Fibroblast of lung (primary cell): ENCODE data around the gene VAV2. TPM values are rescaled to one million over a fixed set of nuclear protein-coding genes. Genes with fewer than 3 reads are reported as not detected.

Experiments used
- DNase-seq, 2 donors: peaks; one replicate each; pipeline versions ENCODE4 v3.0.0 to v3.0.0-alpha.2; 2010; ENCODE audit warnings: low read depth in 2 of 2
- H2AFZ ChIP-seq: 2 replicates; pipeline ENCODE4 v1.5.1; 2012; ENCODE audit warnings: low read length, control low read depth, inconsistent platforms
- H3K27ac ChIP-seq: 2 replicates; pipeline ENCODE4 v1.5.1; 2011; ENCODE audit warnings: low read length, control low read depth; ENCODE audit not compliant: insufficient read depth
- H3K27me3 ChIP-seq: 2 replicates; pipeline ENCODE4 v1.5.1; 2011; ENCODE audit warnings: mild to moderate bottlenecking, low read length; ENCODE audit not compliant: control insufficient read depth, insufficient read depth
- H3K36me3 ChIP-seq: 2 replicates; pipeline ENCODE4 v1.5.1; 2011; ENCODE audit warnings: low read length; ENCODE audit not compliant: control insufficient read depth, insufficient read depth
- H3K4me1 ChIP-seq: 2 replicates; pipeline ENCODE4 v1.5.1; 2011; ENCODE audit warnings: low read length; ENCODE audit not compliant: control insufficient read depth, insufficient read depth; ENCODE audit errors: extremely low read depth
- H3K4me2 ChIP-seq: 2 replicates; pipeline ENCODE4 v1.5.1; 2011; ENCODE audit warnings: low read length, control low read depth; ENCODE audit not compliant: insufficient read depth; ENCODE audit errors: extremely low read depth
- H3K4me3 ChIP-seq, 4 experiments: fragments of 200-600 bp in 1 of 4; sonication (generic) in 1 of 4; replicated peaks in 1 of 4; 2 replicates each; pipeline ENCODE4 v1.5.1; 2011 to 2016; ENCODE audit warnings: low read length in 4 of 4, low read depth in 3 of 4, mild to moderate bottlenecking in 3 of 4, control low read depth in 2 of 4, inconsistent platforms in 1 of 4, mixed read lengths in 1 of 4; ENCODE audit not compliant: insufficient read depth in 1 of 4; ENCODE audit errors: control extremely low read depth in 1 of 4
- H3K79me2 ChIP-seq: 2 replicates; pipeline ENCODE4 v1.5.1; 2012; ENCODE audit warnings: mild to moderate bottlenecking, low read length, inconsistent platforms; ENCODE audit not compliant: control insufficient read depth, insufficient read depth
- H3K9ac ChIP-seq: 2 replicates; pipeline ENCODE4 v1.5.1; 2011; ENCODE audit warnings: mild to moderate bottlenecking, low read length, control low read depth; ENCODE audit not compliant: insufficient read depth
- H3K9me3 ChIP-seq: 2 replicates; pipeline ENCODE4 v1.5.1; 2012; ENCODE audit warnings: low read depth, low read length; ENCODE audit not compliant: control insufficient read depth, insufficient read depth
- H4K20me1 ChIP-seq: 2 replicates; pipeline ENCODE4 v1.5.1; 2011; ENCODE audit warnings: low read length; ENCODE audit not compliant: control insufficient read depth, insufficient read depth; ENCODE audit errors: extremely low read depth
- EZH2 ChIP-seq: IDR thresholded peaks from 2 replicates; pipeline ENCODE4 v1.5.1; 2012; ENCODE audit warnings: low read length, control low read depth, mild to moderate bottlenecking; ENCODE audit errors: missing control alignments
- polyA plus RNA-seq, 2 donors: library from polyadenylated mRNA; depleted of rRNA in 1 of 2; stranded (reverse) in 1 of 2; unstranded in 1 of 2; fragments of >200 nt; gene quantifications; 2 replicates each; pipeline ENCODE4 v1.2.1, GENCODE V29; 2011 to 2012; ENCODE audit warnings: missing spikeins in 1 of 2
- total RNA-seq: library from RNA; depleted of rRNA; stranded (reverse); fragments of >200 nt; gene quantifications from 2 replicates; pipeline ENCODE4 v1.2.1, GENCODE V29; 2014
- TF ChIP-seq, protein P1 (sequence below), 2 donors: IDR thresholded peaks in 1 of 2; conservative IDR thresholded peaks in 1 of 2; 1 replicate in 1 of 2; 2 replicates in 1 of 2; pipeline ENCODE4 v1.5.1; 2011 to 2012; ENCODE audit warnings: low read length in 2 of 2, control low read depth in 1 of 2, inconsistent platforms in 1 of 2, low read depth in 1 of 2, mild to moderate bottlenecking in 1 of 2

VAV2 gene
- total and polyA plus RNA-seq, 2 donors (not counting 1 experiment from before 2014, with no cell fraction given): 13.7 to 17.7 TPM

DNA sequence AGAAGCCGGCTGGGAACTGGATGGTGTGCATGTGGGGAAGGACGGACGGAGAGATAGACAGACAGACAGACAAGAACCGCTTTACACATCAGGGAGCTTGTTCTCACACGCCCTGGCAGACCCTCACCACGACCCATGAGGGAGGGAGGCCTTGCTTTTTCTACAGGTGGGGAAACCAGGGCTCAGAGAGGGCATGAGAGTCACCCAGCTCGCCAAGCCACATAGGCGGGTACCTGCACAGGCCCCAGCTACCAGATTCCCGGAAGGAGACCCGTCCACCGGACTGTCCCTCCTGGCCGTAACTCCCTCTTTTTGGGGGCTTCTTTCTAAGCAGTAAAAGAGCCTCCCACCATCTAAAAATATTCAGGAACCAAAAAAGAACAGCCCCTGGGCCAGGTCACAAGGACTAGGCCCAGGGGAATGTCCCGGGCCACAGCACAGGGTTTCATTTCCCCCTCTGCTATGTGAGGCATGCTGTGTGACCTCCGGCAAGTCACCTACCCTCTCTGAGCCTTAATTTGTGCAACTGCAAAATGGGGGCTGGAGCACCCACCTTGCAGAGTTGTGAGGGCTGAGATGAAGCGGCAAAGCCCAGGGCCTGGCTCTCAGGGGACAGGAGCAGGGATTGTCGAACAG, 169.6 kb downstream of the VAV2 start:
- Histone ChIP-seq H3K9ac (no peak overlapping the region), H3K9me3 (no peaks in the 10 kb centered on the region), H4K20me1 (no peaks in the 10 kb centered on the region), H3K79me2 (no peaks in the 10 kb centered on the region), H2AFZ (no peak overlapping the region), H3K4me2 (no peak overlapping the region), H3K27ac (no peak overlapping the region), H3K4me1 (peaks cover 2% of the 10 kb centered on the region), H3K36me3 (no peaks in the 10 kb centered on the region), H3K4me3 (no peak overlapping the region), H3K27me3 (no peaks in the 10 kb centered on the region)
- no peak for TF ChIP-seq EZH2
- TF ChIP-seq, protein P1, sequence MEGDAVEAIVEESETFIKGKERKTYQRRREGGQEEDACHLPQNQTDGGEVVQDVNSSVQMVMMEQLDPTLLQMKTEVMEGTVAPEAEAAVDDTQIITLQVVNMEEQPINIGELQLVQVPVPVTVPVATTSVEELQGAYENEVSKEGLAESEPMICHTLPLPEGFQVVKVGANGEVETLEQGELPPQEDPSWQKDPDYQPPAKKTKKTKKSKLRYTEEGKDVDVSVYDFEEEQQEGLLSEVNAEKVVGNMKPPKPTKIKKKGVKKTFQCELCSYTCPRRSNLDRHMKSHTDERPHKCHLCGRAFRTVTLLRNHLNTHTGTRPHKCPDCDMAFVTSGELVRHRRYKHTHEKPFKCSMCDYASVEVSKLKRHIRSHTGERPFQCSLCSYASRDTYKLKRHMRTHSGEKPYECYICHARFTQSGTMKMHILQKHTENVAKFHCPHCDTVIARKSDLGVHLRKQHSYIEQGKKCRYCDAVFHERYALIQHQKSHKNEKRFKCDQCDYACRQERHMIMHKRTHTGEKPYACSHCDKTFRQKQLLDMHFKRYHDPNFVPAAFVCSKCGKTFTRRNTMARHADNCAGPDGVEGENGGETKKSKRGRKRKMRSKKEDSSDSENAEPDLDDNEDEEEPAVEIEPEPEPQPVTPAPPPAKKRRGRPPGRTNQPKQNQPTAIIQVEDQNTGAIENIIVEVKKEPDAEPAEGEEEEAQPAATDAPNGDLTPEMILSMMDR (conservative IDR thresholded peaks at IDR 0.05 in 1 of 2, IDR thresholded peaks at IDR 0.05 in 1 of 2; ENCODE audit: low read depth in 1 of 2, low read length in 2 of 2): no peak
- DNase-seq: no peak

DNA sequence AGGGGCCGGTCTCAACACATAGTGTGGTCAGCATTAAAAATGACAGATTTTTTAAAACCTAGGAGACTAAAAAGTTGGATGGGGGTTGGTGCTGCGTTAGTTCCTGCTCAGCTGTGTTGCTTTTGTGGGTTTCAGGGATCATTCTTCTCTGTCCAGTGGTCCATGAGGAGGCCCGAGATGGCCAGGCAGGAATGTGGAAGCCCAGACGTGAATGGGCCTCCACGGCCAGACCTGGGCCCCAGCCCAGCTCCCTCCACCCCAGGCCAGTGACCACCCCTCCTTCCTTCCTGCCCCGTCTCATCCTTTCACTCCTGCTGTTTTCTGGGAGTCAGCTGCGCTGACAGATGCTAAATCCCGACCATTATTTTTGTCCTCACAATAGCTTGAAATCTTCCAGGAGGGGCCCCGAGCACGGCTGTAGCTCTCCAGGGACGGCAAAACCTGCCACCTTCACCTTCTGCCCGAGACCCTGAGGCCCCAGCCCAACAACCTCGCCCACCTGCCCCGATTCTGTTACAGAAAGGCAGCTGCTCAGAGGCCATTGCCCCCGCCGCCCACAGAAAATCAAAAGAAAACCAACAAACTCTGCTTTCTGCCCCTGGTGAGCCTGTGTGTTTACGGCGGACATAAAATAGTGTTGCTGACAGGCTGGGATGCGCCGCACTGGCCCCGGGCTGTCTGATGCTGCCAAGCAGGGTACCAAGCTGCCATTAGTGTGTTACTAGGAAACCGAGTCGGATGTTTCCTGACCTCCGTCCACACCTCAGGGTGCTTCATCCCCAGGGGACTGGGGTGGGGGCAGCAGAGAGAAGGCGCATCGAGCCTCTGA, 170.3 kb downstream of the VAV2 start:
- H3K36me3 ChIP-seq: no peaks in the 10 kb centered on the region
- H2AFZ ChIP-seq: no peak overlapping the region
- TF ChIP-seq, protein P1 (conservative IDR thresholded peaks at IDR 0.05 in 1 of 2, IDR thresholded peaks at IDR 0.05 in 1 of 2; ENCODE audit: low read depth in 1 of 2, low read length in 2 of 2): no peak
- no peak for TF ChIP-seq EZH2
- H4K20me1 ChIP-seq: no peaks in the 10 kb centered on the region
- H3K9me3 ChIP-seq: no peaks in the 10 kb centered on the region
- H3K4me2 ChIP-seq: no peak overlapping the region
- H3K27me3 ChIP-seq: no peaks in the 10 kb centered on the region
- H3K9ac ChIP-seq: no peak overlapping the region
- H3K4me3 ChIP-seq: no peak overlapping the region
- no peaks in the 10 kb centered on the region for H3K79me2 ChIP-seq
- H3K27ac ChIP-seq: no peak overlapping the region
- H3K4me1 ChIP-seq: peaks cover 2% of the 10 kb centered on the region
- peak; percentile 9 to 85 for DNase-seq

DNA sequence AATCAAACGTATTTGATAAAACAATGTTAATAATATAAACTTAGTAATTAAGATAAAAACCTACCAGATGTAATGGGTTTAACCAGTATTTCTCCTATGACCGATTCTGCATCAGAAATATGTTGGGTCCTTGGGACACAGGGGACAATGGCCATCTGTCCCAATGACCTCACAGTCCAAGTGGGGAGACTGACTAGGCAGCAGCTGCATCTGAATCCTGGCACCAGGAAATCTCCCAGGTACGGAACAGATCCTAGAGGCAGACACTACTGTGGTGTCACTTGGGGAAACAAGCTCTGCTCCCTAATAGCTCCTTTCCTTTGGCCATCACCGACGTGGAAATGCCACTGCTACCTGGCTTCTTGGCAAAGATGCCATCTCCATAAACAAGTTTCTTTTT, 172.2 kb downstream of the VAV2 start:
- Histone ChIP-seq H3K27me3 (no peaks in the 10 kb centered on the region), H3K27ac (no peak overlapping the region), H3K4me3 (no peak overlapping the region), H3K79me2 (no peaks in the 10 kb centered on the region), H4K20me1 (no peaks in the 10 kb centered on the region), H2AFZ (no peak overlapping the region), H3K4me2 (no peak overlapping the region), H3K36me3 (no peaks in the 10 kb centered on the region), H3K4me1 (no peaks in the 10 kb centered on the region), H3K9ac (no peak overlapping the region), H3K9me3 (no peaks in the 10 kb centered on the region)
- no peak for DNase-seq
- TF ChIP-seq, protein P1 (conservative IDR thresholded peaks at IDR 0.05 in 1 of 2, IDR thresholded peaks at IDR 0.05 in 1 of 2; ENCODE audit: low read depth in 1 of 2, low read length in 2 of 2): no peak
- TF ChIP-seq EZH2: no peak
